ENCODE measurements around the gene KMT5C. TPM values are rescaled to one million over a fixed set of nuclear protein-coding genes. Genes with fewer than 3 reads are reported as not detected.

The KMT5C gene
- total RNA-seq, 2 experiments from 2014 or later: 22.8 to 36.1 TPM

- ChIA-PET CTCF (ENCODE audit: unreplicated experiment) (no interaction called here), POLR2A (interaction anchor here (0.6 kb wide), 1 partner anchor 13 kb away, joined by 5 read pairs; no protein-coding TSS in a partner anchor)
- no peak overlapping the region for H3K27ac ChIP-seq (ENCODE audit: low read depth, low read length, poor library complexity, severe bottlenecking)
- TF ChIP-seq EZH2phosphoT487 (IDR thresholded peaks at IDR 0.05; ENCODE audit: borderline replicate concordance, low read depth, low read length): no peak
- TF ChIP-seq CTCF (conservative IDR thresholded peaks at IDR 0.05; ENCODE audit: low read length): no peak
- no TSS peak for BruUV-seq (replicated peaks)
- H3K9me3 ChIP-seq (ENCODE audit: low read length): no peaks in the 10 kb centered on the region
- H3K4me3 ChIP-seq (ENCODE audit: low read depth, low read length, poor library complexity, severe bottlenecking): peak overlapping the region; percentile 65
- H3K79me2 ChIP-seq (ENCODE audit: insufficient read depth, low read depth, low read length): no peaks in the 10 kb centered on the region
- H3K4me2 ChIP-seq (ENCODE audit: low read length): peak overlapping the region; percentile 71
- H4K20me1 ChIP-seq (ENCODE audit: insufficient read depth, low read length): no peaks in the 10 kb centered on the region
- DNase-seq (ENCODE audit: low spot score): peak; percentile 74
- no peaks in the 10 kb centered on the region for H3K9me2 ChIP-seq (ENCODE audit: insufficient read depth, low read length)
- H2AFZ ChIP-seq (ENCODE audit: low read length): peak overlapping the region; percentile 34; the same call in 1 of the 2 replicates
- intact Hi-C loops (cut with micrococcal nuclease; ENCODE audit: unreplicated experiment): no loop called here
- no peaks in the 10 kb centered on the region for H3K36me3 ChIP-seq (ENCODE audit: insufficient read depth, low read length)
- H3K4me1 ChIP-seq (ENCODE audit: insufficient read depth, low read length, poor library complexity, severe bottlenecking): peaks cover 12% of the 10 kb centered on the region
These were observed 14.4 kb downstream of the KMT5C start for GRCh38 chr19:55353803-55354697.

- ChIA-PET CTCF (ENCODE audit: unreplicated experiment) (no interaction called here), POLR2A (no interaction called here)
- Histone ChIP-seq H3K4me2 (ENCODE audit: low read length) (peak within 1 kb of the TSS; percentile 71), H3K4me1 (ENCODE audit: insufficient read depth, low read length, poor library complexity, severe bottlenecking) (peaks cover 12% of the 10 kb centered on the region), H3K36me3 (ENCODE audit: insufficient read depth, low read length) (no peaks in the 10 kb centered on the region), H2AFZ (ENCODE audit: low read length) (peak within 1 kb of the TSS; percentile 34; the same call in 1 of the 2 replicates), H3K27ac (ENCODE audit: low read depth, low read length, poor library complexity, severe bottlenecking) (no peak within 1 kb of the TSS), H3K9me3 (ENCODE audit: low read length) (no peaks in the 10 kb centered on the region), H4K20me1 (ENCODE audit: insufficient read depth, low read length) (no peaks in the 10 kb centered on the region), H3K9me2 (ENCODE audit: insufficient read depth, low read length) (no peaks in the 10 kb centered on the region), H3K79me2 (ENCODE audit: insufficient read depth, low read depth, low read length) (no peaks in the 10 kb centered on the region), H3K4me3 (ENCODE audit: low read depth, low read length, poor library complexity, severe bottlenecking) (peak within 1 kb of the TSS; percentile 65)
- intact Hi-C loops (cut with micrococcal nuclease; ENCODE audit: unreplicated experiment): no loop called here
- no TSS peak for BruUV-seq (replicated peaks)
- no peak for DNase-seq (ENCODE audit: low spot score)
- TF ChIP-seq CTCF (conservative IDR thresholded peaks at IDR 0.05; ENCODE audit: low read length) (no peak), EZH2phosphoT487 (IDR thresholded peaks at IDR 0.05; ENCODE audit: borderline replicate concordance, low read depth, low read length) (no peak)
These were observed 15.1 kb downstream of the KMT5C start, which contains the start of gene COX6B2 for GRCh38 chr19:55354698-55355212. TSS of gene COX6B2 (minus strand) at chr19:55354719. CDS start at chr19:55354521, 198 bp downstream.

All from OCI-LY7 (cell line).